ENCODE results near the gene FAM50A. TPM values are rescaled to one million over a fixed set of nuclear protein-coding genes. Genes with fewer than 3 reads are reported as not detected.

Gene FAM50A
- polyA plus RNA-seq, 4 donors: 64.5 to 181 (median 119) TPM

Other genes starting within 250 kb of the FAM50A start
- not detected for gene OPN1MW2, start 224.4 kb upstream of the FAM50A start, polyA plus RNA-seq
- gene OPN1MW3, start 186.6 kb upstream of the FAM50A start, polyA plus RNA-seq: not detected
- not detected for gene TEX28, start 149.0 kb upstream of the FAM50A start, polyA plus RNA-seq
- gene TKTL1, start 148.3 kb upstream of the FAM50A start, polyA plus RNA-seq: under 1 TPM in 2 of 4 donors, not detected in 2; 0.12 to 0.18 TPM
- 100 to 1,000 TPM in 1 of 4 donors, 10 to 100 TPM in 3; 19.2 to 251 (median 73.8) TPM for gene FLNA, start 69.5 kb upstream of the FAM50A start, polyA plus RNA-seq
- 10 to 100 TPM; 37.6 to 82.3 (median 55.6) TPM for gene EMD, start 64.8 kb upstream of the FAM50A start, polyA plus RNA-seq
- gene RPL10, start 45.8 kb upstream of the FAM50A start, polyA plus RNA-seq: 1,000 to 10,000 TPM; 3,043 to 5,653 (median 5,166) TPM
- gene DNASE1L1, start 34.9 kb upstream of the FAM50A start, polyA plus RNA-seq: 10 to 100 TPM; 17.0 to 27.4 (median 21.7) TPM
- gene TAFAZZIN, start 32.6 kb upstream of the FAM50A start, polyA plus RNA-seq: 10 to 100 TPM; 31.8 to 78.3 (median 50.8) TPM
- 100 to 1,000 TPM in 1 of 4 donors, 10 to 100 TPM in 3; 34.0 to 157 (median 57.4) TPM for gene ATP6AP1, start 15.5 kb upstream of the FAM50A start, polyA plus RNA-seq
- 10 to 100 TPM; 59.2 to 76.5 (median 62.6) TPM for gene GDI1, start 7.0 kb upstream of the FAM50A start, polyA plus RNA-seq
- gene PLXNA3, start 14.1 kb downstream of the FAM50A start, polyA plus RNA-seq: 10 to 100 TPM in 2 of 4 donors, 1 to 10 TPM in 2; 3.2 to 30.1 (median 9.6) TPM
- gene LAGE3, start 35.1 kb downstream of the FAM50A start, polyA plus RNA-seq: 10 to 100 TPM in 3 of 4 donors, 1 to 10 TPM in 1; 8.1 to 26.6 (median 21.8) TPM
- gene UBL4A, start 42.5 kb downstream of the FAM50A start, polyA plus RNA-seq: 10 to 100 TPM; 23.8 to 32.3 (median 28.3) TPM
- 10 to 100 TPM; 11.6 to 22.2 (median 15.8) TPM for gene SLC10A3, start 46.5 kb downstream of the FAM50A start, polyA plus RNA-seq
- 100 to 1,000 TPM in 2 of 4 donors, 10 to 100 TPM in 2; 45.6 to 123 (median 90.1) TPM for gene FAM3A, start 72.1 kb downstream of the FAM50A start, polyA plus RNA-seq
- 10 to 100 TPM; 10.5 to 23.4 (median 13.3) TPM for gene G6PD, start 102.7 kb downstream of the FAM50A start, polyA plus RNA-seq
- gene IKBKG, start 103.5 kb downstream of the FAM50A start, polyA plus RNA-seq: 10 to 100 TPM; 17.7 to 34.9 (median 27.7) TPM
- gene CTAG1A, start 141.0 kb downstream of the FAM50A start, polyA plus RNA-seq: not detected
- not detected for gene CTAG1B, start 175.1 kb downstream of the FAM50A start, polyA plus RNA-seq
- gene CTAG2, start 209.4 kb downstream of the FAM50A start, polyA plus RNA-seq: 1 to 10 TPM in 1 of 4 donors, not detected in 3; 7.8 TPM

Data from small intestine (tissue), 4 donors.